GM19463 (cell line): ENCODE measurements around the gene SETD5.

Experiments
- ATAC-seq: cut with Tn5 transposase; IDR thresholded peaks from one replicate; pipeline ENCODE4 v1.9.1; 2021; ENCODE audit warnings: mild to moderate bottlenecking, moderate library complexity; ENCODE audit not compliant: unreplicated experiment

The SETD5 gene

GRCh38 chr3:9386501-9387321 lies 10.7 kb upstream of the SETD5 start:
- no peak for ATAC-seq

DNA sequence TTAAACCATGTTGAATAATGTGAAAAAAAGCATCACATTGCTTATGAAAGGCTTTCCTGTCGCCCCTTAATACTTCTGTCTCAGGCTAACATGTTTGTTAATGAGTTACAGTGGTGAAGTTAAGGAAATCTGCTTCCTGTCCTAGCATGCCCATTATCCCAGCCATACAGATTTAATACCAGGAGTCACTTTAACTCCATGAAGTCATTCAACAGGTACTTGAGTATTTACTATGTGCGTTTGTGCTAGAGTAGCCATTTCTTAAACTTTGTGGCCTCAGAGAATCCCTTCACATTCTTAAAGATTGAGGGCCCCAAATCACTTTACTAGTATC lies 10.1 kb upstream of the SETD5 start:
- ATAC-seq, result no peak

DNA sequence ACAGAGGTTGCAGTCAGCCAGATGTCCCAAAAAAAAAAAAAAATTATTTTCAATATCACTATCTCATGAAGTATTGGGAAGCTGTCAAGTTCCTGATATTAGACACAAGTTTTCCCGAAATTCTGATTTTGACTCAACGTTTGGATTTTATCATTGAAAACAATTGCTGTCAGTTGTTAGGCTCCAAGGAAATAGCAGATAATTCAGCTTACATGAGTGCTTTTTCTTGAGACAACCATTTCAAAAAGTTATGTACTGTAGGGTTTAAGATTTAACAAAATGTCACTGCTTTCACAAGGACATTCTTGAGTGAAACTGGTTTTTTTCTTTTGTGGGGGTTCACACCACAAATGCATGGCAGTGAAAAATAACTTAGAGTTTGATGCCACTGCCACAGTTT lies 9.3 kb upstream of the SETD5 start:
- ATAC-seq, result no peak

DNA sequence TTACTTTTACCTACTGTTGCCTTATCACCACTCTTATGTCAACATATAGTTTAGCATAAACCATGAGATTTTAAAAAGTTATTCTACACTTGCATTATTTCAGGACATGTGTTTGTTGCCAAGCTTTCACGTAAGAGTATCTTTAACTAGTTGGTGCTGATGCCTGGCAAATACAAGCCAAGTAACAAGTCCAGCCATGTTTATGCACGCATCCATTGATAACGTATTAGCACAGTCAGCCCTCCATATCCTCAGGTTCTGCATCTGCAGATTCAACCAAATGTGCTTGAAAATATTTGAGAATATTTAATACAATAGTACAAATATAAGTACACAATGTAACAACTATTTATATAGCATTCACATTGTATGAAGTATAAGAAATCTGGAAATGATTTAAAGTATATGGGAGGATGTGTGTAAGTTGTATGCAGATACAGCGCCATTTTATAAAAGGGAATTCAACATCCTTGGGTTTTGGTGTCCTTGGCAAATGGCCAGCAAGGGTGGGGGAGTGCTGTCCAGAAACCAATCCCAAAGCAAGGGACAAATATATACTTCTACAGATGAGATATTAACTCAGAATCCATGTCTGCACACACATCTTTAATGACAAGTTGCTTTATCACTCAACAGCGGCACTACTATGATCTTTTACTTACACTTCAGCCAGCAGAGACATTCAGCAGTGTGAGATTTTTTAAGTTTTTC lies 8.7 kb upstream of the SETD5 start:
- no peak for ATAC-seq

GRCh38 chr3:9390265-9390888 lies 7.0 kb upstream of the SETD5 start:
- no peak for ATAC-seq

DNA sequence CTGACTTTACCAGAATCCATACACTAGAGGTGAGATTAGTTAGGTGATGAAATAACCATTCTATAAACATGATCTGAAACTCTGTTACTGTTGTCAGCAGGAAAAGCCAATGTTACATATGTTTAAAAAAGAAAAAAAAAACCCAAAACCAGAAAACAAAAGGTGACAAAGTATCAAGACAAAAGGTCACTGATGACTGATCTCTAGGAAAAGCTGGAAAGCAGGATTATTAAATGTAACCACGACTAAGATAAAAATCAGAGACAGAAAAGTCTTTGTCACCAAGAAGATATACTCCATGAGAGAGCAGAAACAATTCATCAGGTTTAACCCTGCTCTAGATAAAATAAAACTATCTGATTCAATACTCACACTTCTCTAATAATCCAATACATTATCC lies 5.4 kb upstream of the SETD5 start:
- no peak for ATAC-seq

- ATAC-seq, result no peak
These were observed 1.7 kb upstream of the SETD5 start for GRCh38 chr3:9395570-9396300.

- peak; percentile 31 for ATAC-seq
These were observed 1.1 kb upstream of the SETD5 start for GRCh38 chr3:9396301-9396631.

GRCh38 chr3:9396632-9397331 lies 633 bp upstream of the SETD5 start:
- ATAC-seq, result peak; percentile 64

- ATAC-seq, result no peak
These were observed 688 bp downstream of the SETD5 start for GRCh38 chr3:9397906-9398699.

DNA sequence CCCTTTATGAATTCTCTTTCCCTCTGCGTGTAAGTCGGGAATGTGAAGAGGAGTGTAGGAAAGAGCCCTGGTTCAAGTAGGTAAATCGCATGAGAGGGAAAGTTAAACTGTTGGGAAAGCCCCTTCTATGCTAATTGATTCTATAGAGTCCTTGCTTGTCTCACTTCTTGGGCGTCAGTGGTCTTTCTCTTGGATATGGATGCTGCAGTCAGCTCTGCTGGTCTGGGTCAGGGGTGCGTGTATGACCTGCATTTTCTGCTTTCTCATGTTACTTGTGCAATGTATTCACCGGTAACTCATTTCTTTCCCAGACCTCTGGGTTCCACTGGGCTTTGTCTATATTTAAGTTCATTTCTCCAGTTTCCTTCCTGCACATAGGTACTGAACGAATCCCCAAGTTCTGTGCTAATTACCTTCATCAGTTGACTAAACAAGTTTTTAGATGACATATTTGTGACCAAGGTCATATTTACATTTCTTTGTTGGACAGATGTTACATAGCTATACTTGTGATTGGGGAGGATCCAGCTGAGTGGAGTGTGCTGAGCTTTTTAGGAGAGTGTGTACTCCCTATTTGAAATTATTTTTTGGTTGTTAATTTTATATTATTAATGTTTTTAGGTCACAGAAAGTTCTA lies 1.4 kb downstream of the SETD5 start:
- ATAC-seq, result no peak

DNA sequence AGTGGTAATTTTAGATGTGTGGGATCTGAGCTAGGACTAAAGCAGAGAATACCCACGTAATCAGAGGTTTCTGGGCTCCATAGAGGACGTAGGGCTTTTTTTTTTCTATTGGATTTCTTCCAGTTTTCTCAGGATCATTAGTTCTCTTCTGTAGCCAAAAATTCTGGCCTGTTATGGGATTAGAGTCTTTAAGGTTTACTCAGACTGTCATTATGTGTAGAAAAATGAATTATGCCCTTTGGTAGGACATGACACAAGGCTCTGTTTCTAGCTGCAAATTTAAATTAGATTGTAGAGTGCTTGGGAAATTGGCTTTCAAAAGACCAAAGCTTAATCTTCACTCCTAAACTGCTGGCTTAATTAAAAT lies 1.9 kb downstream of the SETD5 start:
- no peak for ATAC-seq

DNA sequence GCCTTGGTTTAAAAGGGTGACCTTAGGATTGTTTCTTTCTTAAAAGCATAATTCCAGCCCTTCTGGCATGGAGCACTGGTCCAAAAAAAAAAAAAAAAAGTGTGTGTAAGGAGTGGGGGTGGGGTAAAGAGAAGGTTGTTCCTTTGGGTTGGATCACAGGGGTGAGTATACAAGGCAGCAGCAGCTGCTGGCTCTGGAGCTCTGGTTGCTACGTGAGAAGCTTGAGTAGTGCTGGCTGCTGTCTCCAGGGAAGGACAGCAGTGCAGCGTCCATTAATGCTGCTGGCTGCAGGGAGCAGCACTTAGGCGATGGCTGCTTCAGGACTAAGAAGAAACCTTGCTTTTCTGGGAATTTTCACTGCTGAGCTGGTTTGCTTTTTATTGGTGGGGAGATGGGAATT lies 2.3 kb downstream of the SETD5 start:
- ATAC-seq, result no peak

GRCh38 chr3:9400616-9401015 lies 3.2 kb downstream of the SETD5 start:
- ATAC-seq, result no peak

DNA sequence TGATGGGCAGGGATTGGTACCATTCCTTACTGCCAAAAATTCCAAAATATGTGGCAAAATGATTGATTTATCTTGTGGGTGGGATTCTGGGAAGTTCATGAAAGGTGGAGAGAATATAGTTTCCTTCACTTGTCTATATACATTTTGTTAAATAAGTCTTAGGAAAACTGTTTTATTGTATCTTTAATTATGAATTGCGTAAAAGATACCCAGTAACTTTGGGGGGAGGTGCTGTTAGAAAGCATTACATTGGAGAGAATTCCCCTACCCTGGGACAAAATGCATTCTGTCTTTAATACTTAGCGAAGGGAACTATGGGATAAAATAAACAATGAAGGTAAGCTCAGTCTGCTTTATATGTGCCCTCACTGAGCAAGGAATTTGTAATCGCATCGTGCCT lies 4.6 kb downstream of the SETD5 start:
- ATAC-seq, result no peak

DNA sequence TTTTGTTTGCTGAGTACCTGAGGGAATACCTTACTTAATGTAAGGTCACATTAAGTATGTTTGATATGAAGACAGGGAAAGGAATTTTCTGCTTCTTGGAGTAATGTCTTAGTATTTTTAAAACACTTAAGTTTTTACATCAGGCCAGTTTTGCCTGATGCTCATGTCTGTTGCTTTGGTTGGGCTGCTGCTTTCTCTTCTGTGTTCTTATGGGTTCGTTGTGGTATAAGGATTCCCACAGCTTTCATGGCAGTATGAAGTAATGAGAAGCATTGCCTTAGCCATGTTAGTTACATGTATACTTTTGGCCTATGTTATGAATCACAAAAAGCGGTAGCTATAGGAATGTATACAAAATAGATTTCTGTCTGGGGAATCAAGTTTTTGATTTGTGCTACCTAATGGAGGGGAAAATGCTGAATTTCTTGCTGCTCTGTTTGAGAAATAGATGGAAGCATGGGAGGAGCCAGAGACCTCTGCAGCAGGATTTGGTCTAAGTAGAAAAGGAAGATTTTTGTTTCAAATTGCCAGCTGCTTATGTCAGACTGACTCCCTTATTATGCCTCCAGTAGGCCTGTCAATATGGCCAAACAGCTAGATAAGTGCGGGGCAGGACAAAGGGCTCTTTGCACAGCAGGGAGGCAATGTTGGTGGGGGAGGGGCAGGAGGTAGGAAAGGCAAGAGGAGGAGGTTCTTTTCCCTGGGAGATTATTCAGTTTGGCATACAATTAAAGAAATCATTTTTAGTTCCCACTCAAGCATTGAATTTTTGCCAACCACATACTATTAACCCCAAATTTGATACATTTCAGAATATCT lies 5.2 kb downstream of the SETD5 start:
- no peak for ATAC-seq

DNA sequence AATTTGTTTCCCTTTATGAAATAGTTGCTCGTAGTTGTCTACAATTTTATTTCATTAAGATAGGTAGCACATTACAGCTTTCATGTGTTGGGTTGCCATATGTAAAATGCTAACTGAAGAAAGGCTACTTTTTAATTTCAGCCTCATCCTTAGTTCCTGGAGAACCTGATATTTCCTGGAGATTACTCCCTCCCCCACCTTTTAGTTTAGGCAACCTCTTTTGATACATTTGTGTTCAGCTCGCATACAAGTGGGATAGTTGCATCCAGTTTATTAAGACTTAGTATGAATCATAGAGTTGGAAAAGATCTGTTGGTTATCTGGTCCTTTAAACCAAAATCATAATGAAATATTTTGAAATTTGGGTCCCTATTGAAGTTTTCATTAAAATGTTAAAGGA lies 6.0 kb downstream of the SETD5 start:
- ATAC-seq, result no peak

GRCh38 chr3:9404680-9405079 lies 7.3 kb downstream of the SETD5 start:
- ATAC-seq, result no peak

- no peak for ATAC-seq
These were observed 8.3 kb downstream of the SETD5 start for GRCh38 chr3:9405756-9406155.
